Memory B cell (primary cell): ENCODE measurements around the gene GRID2.

Experiments used
- ATAC-seq: fragments of 150-1000 bp; cut with Tn5 transposase; 2 replicates; pipeline ENCODE4 v1.10.0; 2021; ENCODE audit warnings: low read depth, mild to moderate bottlenecking, moderate library complexity
- DNase-seq, 2 donors: peaks; one replicate each; pipeline ENCODE4 v3.0.0; 2022; ENCODE audit warnings: low spot score in 2 of 2
- H3K27ac Mint-ChIP-seq: one replicate; pipeline ENCODE4 v1.8.0; 2022; ENCODE audit warnings: mild to moderate bottlenecking, moderate library complexity, mixed read lengths
- H3K27me3 Mint-ChIP-seq: one replicate; pipeline ENCODE4 v1.8.0; 2022; ENCODE audit warnings: mixed read lengths
- H3K36me3 Mint-ChIP-seq: one replicate; pipeline ENCODE4 v1.8.0; 2022; ENCODE audit warnings: mild to moderate bottlenecking, mixed read lengths
- H3K4me1 Mint-ChIP-seq: one replicate; pipeline ENCODE4 v1.8.0; 2022; ENCODE audit warnings: mixed read lengths
- H3K4me3 Mint-ChIP-seq: one replicate; pipeline ENCODE4 v1.8.0; 2022; ENCODE audit warnings: mild to moderate bottlenecking, moderate library complexity, mixed read lengths
- H3K9me3 Mint-ChIP-seq: one replicate; pipeline ENCODE4 v1.8.0; 2022; ENCODE audit warnings: mixed read lengths

The GRID2 gene

DNA sequence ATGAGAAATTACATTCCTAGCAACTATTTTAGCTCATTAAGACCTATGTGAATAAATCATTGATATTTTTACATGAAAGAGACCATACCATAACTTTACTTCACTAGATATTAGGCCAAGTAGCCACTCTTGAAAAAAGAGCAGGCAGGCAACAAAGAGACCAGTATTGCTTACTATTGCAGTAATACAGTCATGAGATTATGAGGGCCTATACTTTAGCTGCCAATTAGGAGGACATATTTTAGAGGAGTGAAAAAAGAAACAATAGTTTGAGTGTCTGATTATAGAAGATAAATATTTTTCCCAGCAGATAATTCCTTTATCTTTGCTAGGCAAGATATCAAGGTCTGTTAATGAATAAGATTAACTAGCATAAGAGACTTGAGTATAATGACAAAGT, 739.0 kb downstream of the GRID2 start:
- no peaks in the 10 kb centered on the region for H3K27me3 Mint-ChIP-seq
- no peak overlapping the region for H3K27ac Mint-ChIP-seq
- DNase-seq (no peak), ATAC-seq (no peak)
- no peaks in the 10 kb centered on the region for H3K4me1 Mint-ChIP-seq
- peaks cover 2% of the 10 kb centered on the region for H3K9me3 Mint-ChIP-seq
- H3K4me3 Mint-ChIP-seq, result no peak overlapping the region
- H3K36me3 Mint-ChIP-seq, result no peaks in the 10 kb centered on the region

DNA sequence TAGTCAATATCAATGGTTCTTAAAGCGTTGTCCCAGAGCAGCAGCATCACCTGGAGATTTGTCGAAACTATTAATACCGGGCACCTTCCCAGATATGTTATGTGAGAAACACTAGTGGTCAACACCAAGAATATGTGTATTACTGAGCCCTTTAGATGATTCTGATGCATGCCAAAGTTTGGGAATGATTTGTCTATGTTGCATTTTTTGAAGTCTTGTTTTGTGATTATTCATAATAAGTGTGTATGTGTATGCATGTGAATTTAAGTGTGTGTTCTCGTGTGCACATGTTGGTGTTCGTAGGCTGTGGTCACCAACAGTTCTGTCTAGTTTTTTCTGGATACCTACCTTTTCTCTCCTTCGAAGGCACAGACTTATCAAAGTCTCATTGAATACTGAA, 749.4 kb downstream of the GRID2 start:
- Mint-ChIP-seq H3K4me3 (no peak overlapping the region), H3K9me3 (no peaks in the 10 kb centered on the region), H3K27ac (no peak overlapping the region), H3K36me3 (no peaks in the 10 kb centered on the region), H3K27me3 (no peaks in the 10 kb centered on the region), H3K4me1 (no peaks in the 10 kb centered on the region)
- no peak for DNase-seq
- no peak for ATAC-seq

DNA sequence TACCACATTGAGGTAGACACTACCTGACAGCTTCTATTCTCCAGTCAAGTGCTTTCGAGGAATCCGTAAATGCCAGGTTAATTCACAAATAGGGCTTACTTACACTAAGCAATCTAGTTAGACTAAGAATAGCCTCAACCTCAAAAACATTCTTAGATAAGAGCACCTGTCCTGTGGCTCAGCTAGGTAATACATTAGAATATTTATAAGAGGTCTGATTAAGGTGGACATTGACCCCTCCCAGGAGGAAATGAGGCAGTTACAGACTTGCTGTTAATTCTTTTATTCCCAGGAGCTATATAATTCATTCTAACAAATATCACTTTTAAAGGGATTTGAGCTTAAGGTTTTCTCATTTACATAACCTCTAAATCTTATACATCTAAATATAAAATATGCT, 758.1 kb downstream of the GRID2 start:
- no peak for ATAC-seq
- no peak for DNase-seq
- H3K9me3 Mint-ChIP-seq, result no peaks in the 10 kb centered on the region
- H3K27ac Mint-ChIP-seq, result no peak overlapping the region
- no peaks in the 10 kb centered on the region for H3K4me1 Mint-ChIP-seq
- H3K27me3 Mint-ChIP-seq, result no peaks in the 10 kb centered on the region
- H3K4me3 Mint-ChIP-seq, result no peak overlapping the region
- H3K36me3 Mint-ChIP-seq, result no peaks in the 10 kb centered on the region

DNA sequence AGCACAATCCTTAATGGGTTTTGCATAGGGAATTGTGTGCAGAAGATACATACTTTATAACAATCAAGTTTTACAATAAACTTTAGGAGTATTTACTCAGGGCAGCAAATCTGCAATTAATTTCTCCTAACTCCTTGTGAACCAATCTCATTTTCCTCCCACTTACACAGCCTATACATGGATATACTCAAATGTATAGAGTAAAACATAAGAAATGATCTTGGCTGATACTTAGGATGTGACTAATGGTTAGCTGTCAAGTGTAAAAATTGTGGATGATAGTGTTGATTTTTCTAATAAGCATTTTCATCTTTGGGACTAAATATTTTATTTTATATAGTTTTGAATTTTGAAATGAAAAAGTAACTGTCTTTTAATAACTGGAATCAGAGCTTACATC, 759.6 kb downstream of the GRID2 start:
- no peaks in the 10 kb centered on the region for H3K9me3 Mint-ChIP-seq
- DNase-seq (no peak), ATAC-seq (no peak)
- no peak overlapping the region for H3K27ac Mint-ChIP-seq
- H3K4me1 Mint-ChIP-seq, result no peaks in the 10 kb centered on the region
- H3K27me3 Mint-ChIP-seq, result no peaks in the 10 kb centered on the region
- no peak overlapping the region for H3K4me3 Mint-ChIP-seq
- no peaks in the 10 kb centered on the region for H3K36me3 Mint-ChIP-seq

DNA sequence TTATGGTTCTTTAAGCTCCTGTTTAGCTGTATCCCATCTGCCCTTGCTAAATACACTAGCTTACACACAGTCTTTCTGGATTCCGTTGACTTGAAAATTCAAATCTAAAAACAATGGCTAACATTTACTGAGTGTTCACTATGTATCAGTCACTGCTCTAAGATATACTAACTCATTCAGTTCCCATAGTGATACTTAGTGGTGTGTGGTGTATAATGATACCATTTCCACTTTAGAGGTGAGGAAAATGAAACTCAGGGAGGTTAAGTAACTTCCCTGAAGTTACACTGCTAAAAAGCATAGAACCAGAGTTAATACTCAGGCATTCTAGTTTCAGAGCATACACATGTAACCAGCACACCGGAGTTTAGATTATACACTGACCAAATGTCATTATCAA, 762.0 kb downstream of the GRID2 start:
- no peaks in the 10 kb centered on the region for H3K27me3 Mint-ChIP-seq
- DNase-seq, result no peak
- no peaks in the 10 kb centered on the region for H3K4me1 Mint-ChIP-seq
- ATAC-seq, result no peak
- no peak overlapping the region for H3K27ac Mint-ChIP-seq
- no peaks in the 10 kb centered on the region for H3K36me3 Mint-ChIP-seq
- no peak overlapping the region for H3K4me3 Mint-ChIP-seq
- no peaks in the 10 kb centered on the region for H3K9me3 Mint-ChIP-seq

DNA sequence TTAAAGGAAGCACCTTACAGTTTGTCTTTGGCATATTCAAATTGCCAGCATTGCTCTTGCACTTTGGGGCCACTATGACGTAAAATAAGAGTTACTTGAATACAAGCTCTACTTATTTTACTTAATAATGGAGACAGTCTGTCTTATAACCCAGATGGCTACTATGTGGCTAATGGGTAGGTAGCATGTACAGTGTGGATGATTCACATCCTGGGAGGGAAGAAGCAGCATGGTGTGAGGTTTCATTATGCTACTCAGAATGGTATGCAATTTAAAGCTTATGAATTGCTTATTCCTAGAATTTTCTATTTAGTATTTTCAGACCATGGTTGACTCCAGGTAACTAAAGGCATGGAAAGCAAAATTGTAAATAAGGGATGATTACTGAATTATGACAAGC, 763.0 kb downstream of the GRID2 start:
- Mint-ChIP-seq H3K9me3 (no peaks in the 10 kb centered on the region), H3K36me3 (no peaks in the 10 kb centered on the region), H3K4me1 (no peaks in the 10 kb centered on the region), H3K4me3 (no peak overlapping the region), H3K27me3 (no peaks in the 10 kb centered on the region), H3K27ac (no peak overlapping the region)
- DNase-seq (no peak), ATAC-seq (no peak)

DNA sequence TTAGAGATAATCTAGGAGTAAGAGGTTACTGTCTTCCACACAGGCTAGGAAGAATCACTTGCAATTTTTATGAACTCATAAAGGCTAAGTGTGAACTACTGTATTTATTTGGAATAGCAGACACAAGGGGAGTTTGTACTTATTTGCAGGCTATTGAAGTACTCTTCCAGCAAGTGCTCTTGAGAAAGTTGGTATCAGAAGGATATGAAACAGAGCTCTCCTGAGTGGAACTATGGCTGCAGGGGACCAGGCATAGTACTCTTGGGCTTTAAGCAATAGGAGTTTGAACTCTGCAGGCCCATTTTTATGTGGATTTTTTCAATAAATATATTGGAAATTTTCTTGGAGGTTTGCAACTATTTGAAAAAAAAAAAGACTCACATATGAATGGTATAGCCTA, 768.5 kb downstream of the GRID2 start:
- DNase-seq, result no peak
- H3K27me3 Mint-ChIP-seq, result no peaks in the 10 kb centered on the region
- no peak overlapping the region for H3K4me3 Mint-ChIP-seq
- no peaks in the 10 kb centered on the region for H3K4me1 Mint-ChIP-seq
- H3K36me3 Mint-ChIP-seq, result no peaks in the 10 kb centered on the region
- no peaks in the 10 kb centered on the region for H3K9me3 Mint-ChIP-seq
- H3K27ac Mint-ChIP-seq, result no peak overlapping the region
- ATAC-seq, result no peak

DNA sequence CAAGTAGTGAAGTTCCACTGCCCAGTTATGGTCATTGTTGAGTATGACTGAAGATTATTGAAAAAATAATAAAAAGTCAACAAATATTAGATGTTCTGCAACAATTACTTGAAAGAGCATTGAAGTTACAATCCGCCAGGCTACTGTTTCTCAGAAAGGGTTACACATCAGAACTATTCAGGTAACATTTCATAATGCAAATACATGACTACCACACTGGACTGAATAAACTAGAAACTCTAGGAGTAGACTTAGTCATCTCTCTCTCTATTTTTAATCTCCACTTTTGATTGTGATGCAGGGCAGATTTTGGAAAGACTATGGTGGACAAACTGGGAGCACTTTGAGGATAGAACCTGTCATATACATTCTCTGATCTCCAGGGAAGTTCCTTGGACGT, 776.5 kb downstream of the GRID2 start:
- Mint-ChIP-seq H3K27me3 (no peaks in the 10 kb centered on the region), H3K27ac (no peak overlapping the region), H3K4me1 (no peaks in the 10 kb centered on the region), H3K36me3 (no peaks in the 10 kb centered on the region), H3K4me3 (no peak overlapping the region), H3K9me3 (peaks cover 1% of the 10 kb centered on the region)
- DNase-seq (no peak), ATAC-seq (no peak)

DNA sequence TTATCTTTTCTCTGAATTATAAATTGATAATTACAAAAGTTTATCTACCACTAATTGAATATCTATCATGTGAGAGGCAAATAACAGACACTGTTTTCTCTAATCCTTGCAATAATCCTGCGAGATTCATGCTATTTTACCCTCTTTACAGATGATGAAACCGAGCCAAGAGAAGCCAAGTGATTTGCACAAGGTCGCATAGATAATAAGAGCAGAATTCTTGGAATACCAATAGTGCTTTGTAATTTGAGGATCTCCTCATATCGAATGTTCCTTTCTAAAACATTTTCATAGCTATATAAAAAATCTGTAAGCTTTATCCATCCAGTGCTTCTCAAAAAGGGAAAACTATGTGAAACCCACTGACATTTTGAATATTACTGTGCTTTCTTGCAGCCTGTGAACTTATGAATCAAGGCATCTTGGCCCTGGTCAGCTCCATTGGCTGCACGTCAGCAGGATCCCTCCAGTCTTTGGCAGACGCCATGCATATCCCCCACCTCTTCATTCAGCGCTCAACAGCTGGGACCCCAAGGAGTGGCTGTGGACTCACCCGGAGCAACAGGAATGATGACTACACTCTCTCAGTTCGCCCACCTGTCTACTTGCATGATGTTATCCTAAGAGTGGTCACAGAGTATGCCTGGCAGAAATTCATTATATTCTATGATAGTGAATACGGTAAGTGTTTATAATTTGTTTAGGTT, 781.0 kb downstream of the GRID2 start:
- Mint-ChIP-seq H3K36me3 (no peaks in the 10 kb centered on the region), H3K4me3 (no peak overlapping the region), H3K27me3 (no peaks in the 10 kb centered on the region), H3K9me3 (peaks cover 1% of the 10 kb centered on the region), H3K27ac (no peak overlapping the region), H3K4me1 (no peaks in the 10 kb centered on the region)
- ATAC-seq, result no peak
- no peak for DNase-seq

DNA sequence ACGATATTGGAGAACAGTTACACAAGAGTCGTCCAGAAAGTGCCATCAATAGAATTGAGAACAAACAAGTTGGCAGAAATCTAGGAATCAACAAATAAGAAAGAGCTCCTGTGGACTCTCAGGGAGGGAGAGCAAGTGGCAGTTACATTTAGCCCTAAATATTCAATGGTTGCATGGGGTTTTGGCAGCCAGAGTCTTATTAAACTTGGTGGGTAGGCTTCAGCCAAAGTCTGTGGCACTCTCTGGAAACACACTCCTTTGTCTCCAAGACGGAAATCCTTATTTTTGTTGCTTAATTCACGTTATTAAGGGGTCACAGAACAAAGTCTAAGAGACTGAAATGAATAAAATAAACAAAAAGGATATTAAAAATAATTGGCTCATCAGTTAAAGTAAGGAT, 782.6 kb downstream of the GRID2 start:
- DNase-seq, result no peak
- no peaks in the 10 kb centered on the region for H3K4me1 Mint-ChIP-seq

DNA sequence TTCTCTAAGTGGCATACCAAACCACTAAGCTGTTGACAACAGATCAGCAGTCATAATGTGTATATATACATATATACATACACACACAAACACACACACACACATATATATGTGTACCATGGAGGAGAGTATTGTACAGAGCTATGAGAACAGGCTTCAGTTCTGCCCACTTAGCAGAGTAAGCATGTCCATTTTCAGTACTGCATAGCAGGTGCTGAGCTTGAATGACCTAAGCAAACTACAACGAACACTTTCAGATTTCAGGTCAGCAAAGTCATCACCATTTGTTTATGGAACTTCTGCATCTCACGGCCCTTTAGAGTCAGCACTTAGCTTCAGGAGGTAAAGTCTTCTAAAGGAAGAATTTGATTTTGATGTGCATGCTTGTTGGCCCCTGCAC, 789.0 kb downstream of the GRID2 start:
- H3K36me3 Mint-ChIP-seq, result no peaks in the 10 kb centered on the region
- peaks cover 3% of the 10 kb centered on the region for H3K9me3 Mint-ChIP-seq
- no peak for ATAC-seq
- no peak overlapping the region for H3K4me3 Mint-ChIP-seq
- H3K4me1 Mint-ChIP-seq, result no peaks in the 10 kb centered on the region
- no peak overlapping the region for H3K27ac Mint-ChIP-seq
- DNase-seq, result no peak
- no peaks in the 10 kb centered on the region for H3K27me3 Mint-ChIP-seq

More for the DNA sequence above, 782.6 kb downstream of the GRID2 start:
- peaks cover 1% of the 10 kb centered on the region for H3K9me3 Mint-ChIP-seq
- no peak for ATAC-seq
- no peak overlapping the region for H3K27ac Mint-ChIP-seq
- H3K4me3 Mint-ChIP-seq, result no peak overlapping the region
- H3K27me3 Mint-ChIP-seq, result no peaks in the 10 kb centered on the region
- no peaks in the 10 kb centered on the region for H3K36me3 Mint-ChIP-seq

DNA sequence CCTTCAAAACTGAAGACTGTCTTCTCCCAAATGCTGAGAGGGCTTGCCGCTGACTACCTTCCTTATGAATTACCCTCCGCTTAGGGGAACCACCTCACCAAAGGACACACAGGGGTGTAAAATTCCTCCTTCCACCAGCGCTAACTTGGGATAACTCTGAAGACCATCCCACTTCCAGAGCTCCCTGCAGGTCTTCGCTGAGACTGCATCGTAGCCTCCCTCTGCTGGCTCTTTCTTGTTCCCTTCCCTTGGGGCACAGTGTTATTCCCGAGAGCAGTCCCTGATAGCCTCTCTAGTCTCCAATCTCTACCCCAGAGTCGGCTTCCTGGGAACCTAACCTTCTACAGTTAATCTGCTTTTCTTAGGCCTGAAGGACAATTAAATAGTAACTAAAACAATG, 799.3 kb downstream of the GRID2 start:
- H3K4me1 Mint-ChIP-seq, result no peaks in the 10 kb centered on the region
- no peak for ATAC-seq
- no peak overlapping the region for H3K27ac Mint-ChIP-seq
- peaks cover 8% of the 10 kb centered on the region for H3K9me3 Mint-ChIP-seq
- H3K27me3 Mint-ChIP-seq, result no peaks in the 10 kb centered on the region
- no peak for DNase-seq
- no peak overlapping the region for H3K4me3 Mint-ChIP-seq
- H3K36me3 Mint-ChIP-seq, result no peaks in the 10 kb centered on the region

DNA sequence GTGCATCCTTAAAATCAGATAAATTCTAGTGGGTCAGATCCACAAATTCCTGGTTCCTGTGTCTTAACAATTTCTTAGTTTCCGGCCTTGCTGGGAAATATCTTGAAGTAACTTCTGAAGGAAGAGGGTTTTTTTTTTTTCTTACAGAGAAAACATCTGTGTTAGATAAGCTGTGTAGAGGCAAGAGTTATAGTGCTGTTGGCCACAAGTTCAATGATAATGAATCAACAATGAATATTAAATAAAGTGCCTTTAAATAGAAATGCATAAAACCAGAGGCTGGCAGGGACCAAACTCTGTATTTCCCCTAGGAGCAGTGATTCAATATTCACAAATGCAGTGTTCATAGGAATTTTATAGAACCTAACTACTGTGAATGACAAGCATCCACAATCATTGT, 812.9 kb downstream of the GRID2 start:
- DNase-seq, result no peak
- no peaks in the 10 kb centered on the region for H3K27me3 Mint-ChIP-seq
- peaks cover 3% of the 10 kb centered on the region for H3K9me3 Mint-ChIP-seq
- no peak overlapping the region for H3K4me3 Mint-ChIP-seq
- no peaks in the 10 kb centered on the region for H3K4me1 Mint-ChIP-seq
- no peak overlapping the region for H3K27ac Mint-ChIP-seq
- H3K36me3 Mint-ChIP-seq, result no peaks in the 10 kb centered on the region
- ATAC-seq, result no peak

DNA sequence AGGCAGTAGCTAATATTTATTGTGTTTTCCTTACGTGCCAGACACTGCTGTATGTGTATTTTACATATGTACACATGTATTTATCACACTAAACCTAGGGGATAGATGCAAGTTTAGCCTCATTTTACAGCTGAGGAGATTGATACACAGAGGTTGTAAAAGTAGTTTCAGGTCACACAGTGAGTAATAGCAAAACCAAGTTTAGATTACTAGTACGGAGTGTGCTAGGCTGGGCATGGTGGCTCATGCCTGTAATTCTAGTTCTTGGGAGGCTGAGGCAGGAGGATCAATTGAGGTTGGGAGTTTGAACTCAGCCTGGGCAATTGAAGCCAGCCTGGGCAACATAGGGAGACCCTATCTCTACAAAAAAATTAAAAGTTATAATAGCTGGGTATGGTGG, 823.7 kb downstream of the GRID2 start:
- H3K9me3 Mint-ChIP-seq, result no peaks in the 10 kb centered on the region
- no peak overlapping the region for H3K27ac Mint-ChIP-seq
- no peaks in the 10 kb centered on the region for H3K4me1 Mint-ChIP-seq
- ATAC-seq, result no peak
- no peaks in the 10 kb centered on the region for H3K27me3 Mint-ChIP-seq
- H3K4me3 Mint-ChIP-seq, result no peak overlapping the region
- H3K36me3 Mint-ChIP-seq, result no peaks in the 10 kb centered on the region
- no peak for DNase-seq

DNA sequence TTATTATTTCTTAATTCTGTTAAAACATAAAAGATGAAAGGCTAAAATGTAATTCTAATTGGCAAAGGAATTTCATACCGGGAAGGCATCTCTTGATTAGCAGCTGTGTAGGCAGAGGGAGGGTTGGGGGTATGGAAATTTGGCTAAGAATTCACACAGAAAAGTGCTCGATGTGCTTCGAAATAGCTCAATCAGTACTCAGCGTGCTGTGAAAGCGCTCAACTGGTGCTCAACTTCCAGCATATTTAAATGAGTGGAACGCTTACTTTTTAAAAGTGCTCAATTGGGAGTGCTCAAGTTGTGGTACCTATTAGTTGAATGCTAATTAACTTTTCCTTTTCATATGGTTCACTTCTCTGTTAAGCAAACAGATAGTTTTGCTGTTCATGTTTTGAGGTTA, 828.9 kb downstream of the GRID2 start:
- Mint-ChIP-seq H3K36me3 (no peaks in the 10 kb centered on the region), H3K4me3 (no peak overlapping the region), H3K27me3 (no peaks in the 10 kb centered on the region), H3K27ac (no peak overlapping the region), H3K9me3 (no peaks in the 10 kb centered on the region), H3K4me1 (no peaks in the 10 kb centered on the region)
- DNase-seq (no peak), ATAC-seq (no peak)
